Epithelial cell of proximal tubule (primary cell): Measurements from ENCODE around the gene MRPL21. TPM values are rescaled to one million over a fixed set of nuclear protein-coding genes. Genes with fewer than 3 reads are reported as not detected.
A peak's percentile ranks its signal among the peaks of the same experiment; 100 is the strongest.

Source experiments
- DNase-seq: peaks from one replicate; pipeline ENCODE4 v3.0.0-alpha.2; 2011; ENCODE audit warnings: low read depth
- H3K4me3 ChIP-seq: 2 replicates; pipeline ENCODE4 v1.5.1; 2011; ENCODE audit warnings: low read depth, mild to moderate bottlenecking, low read length
- total RNA-seq: library from RNA; depleted of rRNA; stranded (reverse); fragments of >200 nt; gene quantifications from 2 replicates; pipeline ENCODE4 v1.2.3, GENCODE V29; 2015
- TF ChIP-seq, protein P1 (sequence below): conservative IDR thresholded peaks from 2 replicates; pipeline ENCODE4 v1.5.1; 2012; ENCODE audit warnings: low read depth, mild to moderate bottlenecking, low read length

The MRPL21 gene
- total RNA-seq, 1 donor from 2014 or later: 80.1 TPM

DNA sequence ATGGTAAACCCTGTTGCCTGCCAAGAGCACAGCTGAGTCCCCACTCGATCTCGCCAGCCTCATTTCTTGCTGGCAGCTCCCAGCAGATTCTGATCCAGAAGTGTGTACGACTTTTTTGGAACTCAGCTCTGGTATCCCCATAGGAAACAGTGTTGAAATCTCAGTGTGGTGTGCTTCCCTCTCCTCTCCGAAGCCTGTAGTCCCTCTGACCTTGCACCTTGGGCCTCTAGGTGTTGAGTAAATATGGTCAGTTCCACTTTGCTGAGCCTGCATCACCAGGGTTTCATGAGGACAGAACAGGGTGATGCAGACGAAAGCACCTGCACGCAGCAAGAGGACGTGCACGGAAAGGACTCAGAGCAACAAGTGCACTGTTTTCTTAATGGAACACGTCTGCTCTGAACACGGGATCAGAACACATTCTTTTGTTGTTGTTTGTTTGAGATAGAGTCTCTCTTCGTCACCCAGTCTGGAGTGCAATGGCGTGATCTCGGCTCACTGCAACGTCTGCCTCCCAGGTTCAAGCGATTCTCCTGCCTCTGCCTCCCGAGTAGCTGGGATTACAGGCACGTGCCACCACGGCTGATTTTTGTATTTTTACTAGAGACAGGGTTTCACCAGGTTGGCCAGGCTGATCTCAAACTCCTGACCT is 58.2 kb downstream of the MRPL21 start:
- DNase-seq: no peak
- TF ChIP-seq, protein P1, sequence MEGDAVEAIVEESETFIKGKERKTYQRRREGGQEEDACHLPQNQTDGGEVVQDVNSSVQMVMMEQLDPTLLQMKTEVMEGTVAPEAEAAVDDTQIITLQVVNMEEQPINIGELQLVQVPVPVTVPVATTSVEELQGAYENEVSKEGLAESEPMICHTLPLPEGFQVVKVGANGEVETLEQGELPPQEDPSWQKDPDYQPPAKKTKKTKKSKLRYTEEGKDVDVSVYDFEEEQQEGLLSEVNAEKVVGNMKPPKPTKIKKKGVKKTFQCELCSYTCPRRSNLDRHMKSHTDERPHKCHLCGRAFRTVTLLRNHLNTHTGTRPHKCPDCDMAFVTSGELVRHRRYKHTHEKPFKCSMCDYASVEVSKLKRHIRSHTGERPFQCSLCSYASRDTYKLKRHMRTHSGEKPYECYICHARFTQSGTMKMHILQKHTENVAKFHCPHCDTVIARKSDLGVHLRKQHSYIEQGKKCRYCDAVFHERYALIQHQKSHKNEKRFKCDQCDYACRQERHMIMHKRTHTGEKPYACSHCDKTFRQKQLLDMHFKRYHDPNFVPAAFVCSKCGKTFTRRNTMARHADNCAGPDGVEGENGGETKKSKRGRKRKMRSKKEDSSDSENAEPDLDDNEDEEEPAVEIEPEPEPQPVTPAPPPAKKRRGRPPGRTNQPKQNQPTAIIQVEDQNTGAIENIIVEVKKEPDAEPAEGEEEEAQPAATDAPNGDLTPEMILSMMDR: no peak
- no peak overlapping the region for H3K4me3 ChIP-seq

DNA sequence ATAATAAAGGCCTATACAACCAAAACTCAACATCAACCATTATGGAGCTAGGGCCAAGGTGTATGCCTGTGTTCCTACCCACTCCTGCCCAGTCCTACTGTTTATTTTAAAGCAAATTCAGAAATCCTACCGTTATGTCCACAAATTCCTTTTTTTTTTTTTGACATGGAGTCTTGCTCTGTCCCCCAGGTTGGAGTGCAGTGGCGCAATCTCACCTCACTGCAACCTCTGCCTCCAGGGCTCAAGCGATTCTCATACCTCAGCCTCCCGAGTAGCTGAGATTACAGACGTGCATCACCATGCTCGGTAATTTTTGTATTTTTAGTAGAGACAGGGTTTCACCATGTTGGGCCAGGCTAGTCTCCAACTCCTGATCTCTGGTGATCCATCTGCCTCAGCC is 58.8 kb downstream of the MRPL21 start:
- TF ChIP-seq, protein P1: no peak
- DNase-seq: no peak
- no peak overlapping the region for H3K4me3 ChIP-seq

DNA sequence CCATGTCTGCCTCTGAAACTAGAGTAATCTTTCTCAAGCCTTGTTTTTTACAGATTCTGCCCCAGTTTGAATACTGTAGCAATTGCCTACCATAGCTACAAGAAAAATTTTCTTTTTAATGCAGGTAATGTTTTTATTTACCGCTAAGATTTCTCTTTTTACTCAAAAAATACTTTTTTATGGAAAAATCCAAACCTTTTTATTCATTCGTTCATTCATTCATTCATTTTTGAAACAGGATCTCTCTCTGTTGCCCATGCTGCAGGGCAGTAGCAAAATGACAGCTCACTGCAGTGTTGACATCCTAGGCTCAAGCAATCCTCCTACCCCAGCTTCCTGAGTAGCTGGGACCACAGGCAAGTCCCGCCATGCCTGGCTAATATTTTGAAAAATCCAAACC is 59.3 kb downstream of the MRPL21 start:
- H3K4me3 ChIP-seq: peak overlapping the region; percentile 57
- no peak for DNase-seq
- TF ChIP-seq, protein P1: no peak

DNA sequence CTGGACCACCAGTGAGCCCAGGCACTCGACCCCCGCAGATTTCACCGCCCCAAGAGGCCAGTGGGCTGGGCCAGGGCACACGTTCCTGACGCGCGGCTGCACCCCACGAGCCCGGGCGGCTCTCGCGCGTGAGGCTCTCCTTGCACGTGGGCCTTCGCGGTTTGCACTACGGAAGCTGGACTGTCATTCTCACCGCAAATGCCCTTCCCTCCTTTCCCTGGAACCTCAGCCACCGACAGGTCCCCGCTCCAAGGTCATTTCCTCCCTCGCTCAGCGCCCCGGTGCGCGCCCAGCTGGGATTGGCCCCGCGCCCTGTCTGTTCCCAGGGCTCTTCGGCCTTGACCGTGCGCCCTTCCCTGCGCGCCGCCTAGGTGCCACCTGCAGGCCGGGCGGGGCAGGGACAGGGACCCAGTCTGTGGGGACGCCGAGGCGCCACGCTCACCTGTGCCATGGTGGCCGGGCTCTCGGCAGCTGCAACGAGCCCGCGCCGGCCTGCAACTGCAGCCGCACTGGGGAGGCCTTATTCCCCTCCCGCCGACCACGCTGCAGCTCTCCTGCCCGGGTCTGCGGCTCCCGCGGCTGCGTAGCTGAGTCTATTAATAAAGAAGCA is 59.8 kb downstream of the MRPL21 start:
- peak overlapping the region; percentile 57 for H3K4me3 ChIP-seq
- no peak for DNase-seq
- TF ChIP-seq, protein P1: peak; percentile 52

DNA sequence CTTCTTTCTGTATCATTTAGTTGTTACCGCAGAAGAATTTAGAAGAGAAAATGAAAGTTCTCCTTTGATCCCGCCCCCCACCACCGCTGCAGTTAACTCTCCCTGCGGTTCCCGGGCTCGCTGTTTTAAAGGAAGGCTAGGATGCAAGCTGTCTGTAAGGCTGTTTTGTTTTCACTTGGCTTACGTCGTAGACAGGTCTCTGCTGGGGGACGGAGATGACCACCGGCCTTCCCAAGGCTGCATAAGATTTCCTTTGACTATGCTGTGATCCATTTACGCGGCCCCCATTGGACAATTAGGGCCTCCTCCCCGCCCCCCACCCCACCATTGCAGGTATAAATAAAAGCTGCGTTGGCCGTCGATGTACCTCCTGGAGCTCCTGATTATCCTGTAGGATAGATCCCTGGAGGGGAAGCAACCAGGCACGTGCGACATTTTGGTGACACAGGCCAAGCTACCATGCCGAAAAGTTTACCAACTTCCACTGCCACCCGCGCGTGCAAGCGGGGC is 60.5 kb downstream of the MRPL21 start:
- H3K4me3 ChIP-seq: peak overlapping the region; percentile 57
- TF ChIP-seq, protein P1: no peak
- DNase-seq: no peak

DNA sequence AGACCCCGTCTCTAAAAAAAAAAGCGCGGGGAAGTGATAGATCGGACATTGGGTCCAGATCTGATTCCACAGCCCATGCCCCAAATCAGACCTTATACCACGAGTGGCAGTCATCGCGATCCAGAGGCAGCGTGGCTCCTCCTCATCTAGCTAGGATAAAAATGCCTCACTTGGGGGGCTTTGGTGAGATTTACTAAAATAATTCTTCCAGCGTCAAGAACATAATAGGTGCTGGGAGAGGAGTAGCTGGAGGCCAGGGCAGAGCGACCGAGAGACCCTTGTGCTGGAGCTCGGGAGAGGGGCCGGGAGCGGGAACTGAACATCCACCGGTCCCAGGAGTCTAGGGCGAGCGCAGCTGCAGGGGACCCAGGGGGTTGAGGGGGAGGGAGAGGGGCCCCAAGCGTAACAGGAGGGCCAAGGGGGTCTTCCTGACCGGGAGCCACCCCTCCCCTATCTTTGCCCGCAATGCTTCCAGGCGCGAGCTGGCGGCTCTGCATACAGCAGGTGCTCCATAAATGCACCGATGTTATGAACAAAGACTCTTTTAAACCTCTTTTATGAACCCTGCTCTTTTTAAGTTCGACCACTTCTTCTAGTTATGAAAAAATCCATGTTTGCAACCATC is 61.1 kb downstream of the MRPL21 start:
- H3K4me3 ChIP-seq: peak overlapping the region; percentile 57
- DNase-seq: no peak
- TF ChIP-seq, protein P1: no peak
